ENCODE measurements around the gene INSC. TPM values are rescaled to one million over a fixed set of nuclear protein-coding genes. Genes with fewer than 3 reads are reported as not detected.

Gene INSC
- total RNA-seq, 2 experiments from 2014 or later, result not detected

GRCh38 chr11:15145151-15145550 lies 30.4 kb downstream of the INSC start:
- Histone ChIP-seq H3K9me3 (ENCODE audit: control insufficient read depth in 1 of 2, insufficient read depth in 1 of 2, low read length in 2 of 2) (no peaks in the 10 kb centered on the region), H3K27ac (ENCODE audit: low read depth in 1 of 2, low read length in 2 of 2) (no peak overlapping the region), H3K4me1 (ENCODE audit: insufficient read depth, low read length) (no peaks in the 10 kb centered on the region), H3K27me3 (ENCODE audit: control insufficient read depth in 1 of 2, insufficient read depth in 2 of 2, low read length in 2 of 2) (peaks cover 0 to 3% of the 10 kb centered on the region in 2 experiments), H3K4me3 (ENCODE audit: low read length) (no peak overlapping the region), H3K36me3 (ENCODE audit: insufficient read depth, low read length) (no peaks in the 10 kb centered on the region)
- no peaks in the 10 kb centered on the region for H3K27me3 Mint-ChIP-seq
- ChIA-PET CTCF (no interaction called here), POLR2A (no interaction called here)
- no peaks in the 10 kb centered on the region for H3K36me3 Mint-ChIP-seq (ENCODE audit: low read depth)
- H3K4me3 Mint-ChIP-seq, result no peak overlapping the region
- H3K9me3 Mint-ChIP-seq, result no peaks in the 10 kb centered on the region
- DNase-seq (no peak), ATAC-seq (ENCODE audit: poor library complexity) (no peak)
- intact Hi-C loops (cut with DNase I, micrococcal nuclease), result no loop called here
- TF ChIP-seq CTCF (IDR thresholded peaks at IDR 0.05), result no peak
- H3K27ac Mint-ChIP-seq, result no peak overlapping the region
- no peaks in the 10 kb centered on the region for H3K4me1 Mint-ChIP-seq (ENCODE audit: low read depth)

- intact Hi-C loops (cut with DNase I, micrococcal nuclease), result no loop called here
- no peak overlapping the region for H3K4me3 ChIP-seq (ENCODE audit: low read length)
- POLR2A ChIA-PET, result no interaction called here
- no peaks in the 10 kb centered on the region for H3K36me3 Mint-ChIP-seq (ENCODE audit: low read depth)
- no peaks in the 10 kb centered on the region for H3K36me3 ChIP-seq (ENCODE audit: insufficient read depth, low read length)
- no peaks in the 10 kb centered on the region for H3K27me3 Mint-ChIP-seq
- no peak for TF ChIP-seq CTCF (IDR thresholded peaks at IDR 0.05)
- ATAC-seq (ENCODE audit: poor library complexity), result no peak
- H3K9me3 Mint-ChIP-seq, result no peaks in the 10 kb centered on the region
- DNase-seq, result no peak
- H3K9me3 ChIP-seq (ENCODE audit: control insufficient read depth in 1 of 2, insufficient read depth in 1 of 2, low read length in 2 of 2), result no peaks in the 10 kb centered on the region
- H3K4me1 Mint-ChIP-seq (ENCODE audit: low read depth), result peaks cover 5% of the 10 kb centered on the region
- H3K27ac ChIP-seq (ENCODE audit: low read depth in 1 of 2, low read length in 2 of 2), result no peak overlapping the region
- H3K27me3 ChIP-seq (ENCODE audit: control insufficient read depth in 1 of 2, insufficient read depth in 2 of 2, low read length in 2 of 2), result peaks cover 0 to 3% of the 10 kb centered on the region in 2 experiments
- CTCF ChIA-PET, result no interaction called here
- no peak overlapping the region for H3K27ac Mint-ChIP-seq
- no peak overlapping the region for H3K4me3 Mint-ChIP-seq
- H3K4me1 ChIP-seq (ENCODE audit: insufficient read depth, low read length), result peaks cover under 1% of the 10 kb centered on the region
Observed at GRCh38 chr11:15145615-15146014, 30.9 kb downstream of the INSC start.

GRCh38 chr11:15146271-15147003 lies 31.7 kb downstream of the INSC start:
- ChIA-PET POLR2A (no interaction called here), CTCF (no interaction called here)
- Histone ChIP-seq H3K4me3 (ENCODE audit: low read length) (no peak overlapping the region), H3K27me3 (ENCODE audit: control insufficient read depth in 1 of 2, insufficient read depth in 2 of 2, low read length in 2 of 2) (peaks cover 0 to 3% of the 10 kb centered on the region in 2 experiments), H3K4me1 (ENCODE audit: insufficient read depth, low read length) (peaks cover 8% of the 10 kb centered on the region), H3K27ac (ENCODE audit: low read depth in 1 of 2, low read length in 2 of 2) (no peak overlapping the region), H3K36me3 (ENCODE audit: insufficient read depth, low read length) (no peaks in the 10 kb centered on the region), H3K9me3 (ENCODE audit: control insufficient read depth in 1 of 2, insufficient read depth in 1 of 2, low read length in 2 of 2) (no peaks in the 10 kb centered on the region)
- Mint-ChIP-seq H3K4me3 (no peak overlapping the region), H3K27ac (no peak overlapping the region), H3K9me3 (no peaks in the 10 kb centered on the region), H3K27me3 (no peaks in the 10 kb centered on the region), H3K4me1 (ENCODE audit: low read depth) (peaks cover 10% of the 10 kb centered on the region), H3K36me3 (ENCODE audit: low read depth) (no peaks in the 10 kb centered on the region)
- DNase-seq, result no peak
- no peak for ATAC-seq (ENCODE audit: poor library complexity)
- intact Hi-C loops (cut with DNase I, micrococcal nuclease), result no loop called here
- no peak for TF ChIP-seq CTCF (IDR thresholded peaks at IDR 0.05)
